Esophagus muscularis mucosa (tissue), 4 donors: ENCODE measurements around the gene GON4L. TPM values are rescaled to one million over a fixed set of nuclear protein-coding genes. Genes with fewer than 3 reads are reported as not detected.
A peak's percentile ranks its signal among the peaks of the same experiment; 100 is the strongest.

Experiments
- DNase-seq: peaks from one replicate; pipeline ENCODE4 v3.0.0-alpha.2; 2017; ENCODE audit errors: extremely low spot score
- H3K27ac ChIP-seq, 4 donors: fragments of 200-600 bp; sonication (generic); replicated peaks in 1 of 4; 1 replicate in 3 of 4; 2 replicates in 1 of 4; pipeline ENCODE4 v1.5.1; 2016 to 2019; ENCODE audit warnings: mild to moderate bottlenecking in 1 of 4
- H3K27me3 ChIP-seq, 4 donors: fragments of 200-600 bp; sonication (generic); one replicate each; pipeline versions ENCODE4 v1.5.1 to v1.6.0; 2016 to 2019
- H3K36me3 ChIP-seq, 4 donors: fragments of 200-600 bp; sonication (generic); one replicate each; pipeline ENCODE4 v1.5.1; 2016 to 2019
- H3K4me1 ChIP-seq, 4 donors: fragments of 200-600 bp; sonication (generic); one replicate each; pipeline ENCODE4 v1.5.1; 2016 to 2019
- H3K4me3 ChIP-seq, 4 donors: fragments of 200-600 bp; sonication (generic); 1 replicate in 2 of 4; 2 replicates in 2 of 4; pipeline ENCODE4 v1.5.1; 2016 to 2019; ENCODE audit warnings: mild to moderate bottlenecking in 4 of 4, moderate library complexity in 1 of 4
- H3K9me3 ChIP-seq, 4 donors: fragments of 200-600 bp; sonication (generic); 1 replicate in 3 of 4; 2 replicates in 1 of 4; pipeline ENCODE4 v1.5.1; 2016 to 2019
- CTCF ChIP-seq, 3 experiments: fragments of 200-600 bp in 2 of 3; fragments of 450-650 bp in 1 of 3; sonication (generic) in 2 of 3; IDR thresholded peaks; one replicate each; pipeline ENCODE4 v1.5.1; 2017 to 2019; ENCODE audit warnings: antibody characterized with exemption in 3 of 3, mild to moderate bottlenecking in 2 of 3, moderate library complexity in 1 of 3
- EP300 ChIP-seq: sonication (generic); formaldehyde crosslinking; IDR thresholded peaks from one replicate; pipeline ENCODE4 v1.6.1; 2017; ENCODE audit warnings: antibody characterized with exemption
- POLR2A ChIP-seq: fragments of 450-650 bp; IDR thresholded peaks from one replicate; pipeline ENCODE4 v1.6.1; 2017; ENCODE audit warnings: antibody characterized with exemption, moderate library complexity, mild to moderate bottlenecking, low read depth
- POLR2AphosphoS5 ChIP-seq, 2 donors: sonication (generic); formaldehyde crosslinking; IDR thresholded peaks; one replicate each; pipeline ENCODE4 v1.6.1; 2017; ENCODE audit warnings: antibody characterized with exemption in 2 of 2
- WGBS: methylation state at CpG from one replicate; pipeline ENCODE4 v1.1.5; 2018; 5-methylcytosine and 5-hydroxymethylcytosine counted together
- intact Hi-C: fragments of 100-400 bp; cut with DNase I; formaldehyde crosslinking; loops from one replicate; pipeline ENCODE4 v1.15.1; 2023
- total RNA-seq, 4 donors: library from RNA; depleted of rRNA; stranded (reverse); fragments of >200 nt; gene quantifications; one replicate each; pipeline versions ENCODE4 v1.1.0 to v1.2.1, GENCODE V29; 2016

GON4L gene
- total RNA-seq, 4 donors from 2014 or later = 26.5 to 49.8 (median 28.3) TPM

- no peak overlapping the region for H3K4me3 ChIP-seq
- DNase-seq = no peak
- peak overlapping the region; percentile 63 to 76 (median 68) for H3K27ac ChIP-seq
- 65% methylated on average over 10 of the region's 10 CpGs for WGBS
- no peak for TF ChIP-seq POLR2A
- no peak for TF ChIP-seq CTCF (IDR thresholded peaks at IDR 0.05)
- TF ChIP-seq POLR2AphosphoS5 (IDR thresholded peaks at IDR 0.05) = peak; percentile 48 to 53
- TF ChIP-seq EP300 = no peak
- H3K4me1 ChIP-seq = peaks cover 16 to 21% (median 20%) of the 10 kb centered on the region in 4 donors
- intact Hi-C loops = no loop called here
- H3K9me3 ChIP-seq = no peaks in the 10 kb centered on the region
- H3K27me3 ChIP-seq = no peaks in the 10 kb centered on the region
- peaks cover 8 to 26% (median 19%) of the 10 kb centered on the region in 4 donors for H3K36me3 ChIP-seq
Measured at GRCh38 chr1:155893389-155894142, 36.6 kb upstream of the GON4L start.

GRCh38 chr1:155892796-155893195 lies 35.8 kb upstream of the GON4L start:
- Histone ChIP-seq H3K27ac (peak overlapping the region; percentile 63 to 76 (median 68)), H3K27me3 (no peaks in the 10 kb centered on the region), H3K9me3 (no peaks in the 10 kb centered on the region), H3K36me3 (peaks cover 8 to 23% (median 15%) of the 10 kb centered on the region in 4 donors), H3K4me3 (no peak overlapping the region), H3K4me1 (peaks cover 16 to 21% (median 20%) of the 10 kb centered on the region in 4 donors)
- no peak for DNase-seq
- WGBS = 21% methylated on average over 3 of the region's 3 CpGs
- TF ChIP-seq CTCF (IDR thresholded peaks at IDR 0.05) = no peak
- TF ChIP-seq POLR2A = no peak
- TF ChIP-seq EP300 = no peak
- TF ChIP-seq POLR2AphosphoS5 (IDR thresholded peaks at IDR 0.05) = no peak
- intact Hi-C loops = no loop called here

- Histone ChIP-seq H3K27ac (no peak overlapping the region), H3K4me3 (no peak overlapping the region), H3K27me3 (no peaks in the 10 kb centered on the region), H3K36me3 (no peaks in the 10 kb centered on the region), H3K9me3 (no peaks in the 10 kb centered on the region), H3K4me1 (peaks cover 16 to 21% (median 20%) of the 10 kb centered on the region in 4 donors)
- TF ChIP-seq EP300 (no peak), POLR2AphosphoS5 (IDR thresholded peaks at IDR 0.05) (no peak), CTCF (IDR thresholded peaks at IDR 0.05) (no peak), POLR2A (no peak)
- intact Hi-C loops = no loop called here
- WGBS = 77% methylated on average over 3 of the region's 3 CpGs
- DNase-seq = no peak
Measured at GRCh38 chr1:155890251-155890650, 33.2 kb upstream of the GON4L start.

- H3K4me3 ChIP-seq = no peak overlapping the region
- 81% methylated on average over 2 of the region's 2 CpGs for WGBS
- no peaks in the 10 kb centered on the region for H3K27me3 ChIP-seq
- H3K9me3 ChIP-seq = no peaks in the 10 kb centered on the region
- no peak overlapping the region for H3K27ac ChIP-seq
- no peak for DNase-seq
- H3K4me1 ChIP-seq = peaks cover 16 to 22% (median 20%) of the 10 kb centered on the region in 4 donors
- intact Hi-C loops = no loop called here
- no peak for TF ChIP-seq POLR2AphosphoS5 (IDR thresholded peaks at IDR 0.05)
- TF ChIP-seq EP300 = no peak
- TF ChIP-seq CTCF (IDR thresholded peaks at IDR 0.05) = no peak
- TF ChIP-seq POLR2A = no peak
- H3K36me3 ChIP-seq = no peaks in the 10 kb centered on the region
Measured at GRCh38 chr1:155889566-155889965, 32.6 kb upstream of the GON4L start.
